CD4-positive, alpha-beta T cell treated with Interferon gamma for 1 hour (primary cell): Measurements from ENCODE around the gene OTOS.

Experiments used
- DNase-seq: peaks from one replicate; pipeline ENCODE4 v3.0.0-alpha.2; 2020

OTOS gene

DNA sequence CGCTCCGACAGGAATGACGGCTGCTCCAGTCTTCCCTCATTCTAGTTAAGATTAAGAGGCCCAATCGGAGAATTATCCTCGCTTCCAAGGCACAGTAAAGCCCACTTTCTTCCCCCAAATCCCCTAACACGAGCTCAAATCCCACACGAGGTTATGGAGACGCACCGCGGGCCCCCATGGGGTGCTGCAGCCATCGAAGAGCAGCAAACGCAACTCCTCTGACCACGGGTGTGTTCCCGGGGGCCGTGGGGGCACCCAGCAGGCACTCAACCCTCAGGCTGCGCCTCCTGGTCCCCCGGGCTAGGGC is 4.8 kb downstream of the OTOS start:
- no peak for DNase-seq

DNA sequence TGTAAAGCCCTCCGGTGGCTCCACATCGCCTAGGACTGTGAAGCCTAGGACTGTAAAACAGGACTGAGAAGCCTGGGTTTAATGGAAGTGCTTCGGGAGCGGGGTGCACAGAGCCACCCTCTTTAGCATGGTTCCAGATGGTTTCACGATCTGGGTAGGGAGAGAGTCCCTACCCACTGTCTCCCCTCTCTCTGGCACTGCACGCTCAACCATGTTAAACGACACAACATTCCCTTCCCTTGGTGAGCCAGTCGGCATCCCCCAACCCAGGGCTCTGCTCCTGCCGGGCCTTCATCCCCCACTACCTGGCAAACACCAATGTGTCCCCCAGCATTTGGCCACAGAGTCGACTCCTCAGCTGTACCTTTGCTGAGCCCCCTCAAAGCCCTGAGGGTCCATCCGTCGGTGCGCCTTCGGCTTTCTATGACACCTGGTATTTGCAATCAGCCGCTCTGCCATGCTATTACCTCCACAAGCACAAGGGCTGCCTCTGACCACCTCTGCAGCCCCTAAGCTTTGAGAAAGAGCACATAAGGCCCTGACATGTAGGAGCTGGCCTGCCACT is 5.4 kb downstream of the OTOS start:
- DNase-seq = no peak

DNA sequence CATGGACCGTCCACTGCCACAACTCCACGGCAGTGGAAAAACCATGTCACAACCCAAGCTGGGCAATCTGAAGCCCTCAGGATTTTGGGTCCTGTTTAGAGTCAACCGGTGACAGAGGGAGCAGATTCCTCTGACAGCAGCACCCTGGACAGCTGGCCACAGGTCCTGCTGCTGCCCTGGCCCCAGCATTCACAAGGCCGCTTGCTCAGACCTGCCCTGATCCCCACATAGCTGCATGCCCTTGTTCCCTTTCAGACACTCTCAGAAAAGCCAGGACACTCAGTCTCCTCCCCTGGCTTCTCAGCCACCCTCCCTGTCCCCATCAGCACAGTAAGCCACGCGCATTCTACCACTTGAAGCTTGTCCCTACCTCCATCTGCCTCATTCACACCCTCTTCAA is 6.0 kb downstream of the OTOS start:
- no peak for DNase-seq

- no peak for DNase-seq
These were observed 7.1 kb downstream of the OTOS start for GRCh38 chr2:240133401-240133800.

- no peak for DNase-seq
These were observed 7.8 kb downstream of the OTOS start for GRCh38 chr2:240132651-240132980.

DNA sequence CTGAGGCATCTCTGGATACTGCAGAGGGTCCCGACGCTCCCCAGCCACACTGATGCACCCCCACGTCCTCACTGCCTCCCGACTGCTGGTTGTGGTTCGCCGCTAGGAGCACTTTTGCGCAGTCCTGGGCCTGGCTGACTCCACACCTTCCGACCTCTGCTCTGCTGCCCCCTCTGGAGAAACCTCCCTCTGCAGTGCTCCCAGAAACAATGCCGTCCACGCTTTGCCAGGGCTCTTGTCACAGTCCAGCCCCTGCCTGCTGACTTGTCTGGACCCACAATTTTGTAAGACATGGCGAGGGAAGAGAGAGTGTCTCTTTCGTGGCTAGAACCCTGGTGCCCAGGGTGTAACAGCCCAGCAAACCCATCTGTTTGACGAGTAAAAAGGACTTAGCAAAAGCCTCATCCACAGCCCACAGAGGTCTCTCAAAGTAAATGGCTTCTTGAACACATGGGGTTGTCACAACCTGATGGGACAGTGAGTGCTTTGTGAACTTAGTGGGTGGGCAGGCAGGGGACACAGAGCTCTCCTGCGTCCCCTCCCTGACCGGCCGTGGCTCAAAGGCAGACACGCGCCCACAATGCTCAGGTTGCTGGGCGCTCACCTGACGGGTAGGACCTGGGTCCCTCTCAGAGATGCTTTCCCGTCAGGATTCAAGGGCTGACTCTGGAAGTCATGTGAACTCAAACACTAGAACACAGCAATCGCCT is 8.4 kb downstream of the OTOS start:
- DNase-seq = no peak

DNA sequence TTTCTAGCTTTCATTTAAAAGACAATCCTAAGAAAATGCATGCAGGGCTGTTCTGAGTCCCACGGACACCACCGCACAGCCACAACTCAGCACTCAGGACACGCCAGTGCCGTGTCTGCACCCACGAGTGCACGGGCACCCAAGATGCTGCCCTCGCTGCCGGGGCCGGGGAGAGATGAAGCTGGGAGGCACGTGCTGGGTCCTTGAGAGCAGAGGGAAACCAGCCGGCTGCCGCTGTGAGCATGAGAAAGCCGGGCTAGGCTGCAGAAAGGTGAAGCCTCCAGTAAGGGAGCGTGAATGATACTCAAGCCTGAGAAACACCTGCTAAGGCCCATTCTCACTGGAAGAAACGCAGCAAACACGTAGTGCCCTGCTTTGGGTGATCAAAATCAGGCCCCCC is 9.2 kb downstream of the OTOS start:
- no peak for DNase-seq

DNA sequence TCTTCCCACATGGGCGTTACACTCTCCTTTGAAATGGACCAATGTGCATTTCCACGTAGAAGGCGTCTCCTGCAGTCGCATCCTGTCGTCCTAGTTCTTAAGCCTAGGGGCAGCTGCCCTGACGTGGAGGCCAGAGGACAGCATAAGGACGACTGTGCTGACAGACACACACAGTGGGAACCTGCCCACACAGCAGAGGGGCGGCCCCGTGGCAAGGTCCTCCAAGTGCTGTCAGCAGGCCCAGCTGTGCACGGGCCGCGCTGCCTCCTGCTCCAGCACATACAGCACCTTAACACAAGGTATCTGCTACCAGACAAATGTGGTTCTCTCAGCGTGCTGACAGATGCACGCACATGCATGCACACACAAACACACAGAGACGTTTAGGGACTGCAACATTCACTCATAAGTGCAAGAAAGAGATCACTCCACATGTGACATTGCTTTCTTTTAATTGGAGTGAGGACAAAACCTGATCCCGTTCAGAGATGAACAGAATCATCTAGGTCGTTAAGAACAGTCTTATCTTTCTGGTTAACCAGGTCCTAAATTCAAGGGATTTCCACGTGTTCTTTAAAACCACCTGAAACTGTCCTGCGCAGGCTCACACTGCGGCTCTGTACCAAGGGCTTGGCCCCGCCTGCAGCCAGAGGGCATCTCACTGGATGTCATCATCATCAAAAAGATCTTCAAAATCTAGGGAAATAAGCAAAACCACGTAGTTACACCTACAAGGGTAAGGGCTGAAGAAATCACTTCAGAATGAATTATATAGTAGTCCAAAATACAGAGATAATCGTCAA is 9.9 kb downstream of the OTOS start:
- DNase-seq = no peak

GRCh38 chr2:240129731-240130392 is 10.6 kb downstream of the OTOS start:
- no peak for DNase-seq

DNA sequence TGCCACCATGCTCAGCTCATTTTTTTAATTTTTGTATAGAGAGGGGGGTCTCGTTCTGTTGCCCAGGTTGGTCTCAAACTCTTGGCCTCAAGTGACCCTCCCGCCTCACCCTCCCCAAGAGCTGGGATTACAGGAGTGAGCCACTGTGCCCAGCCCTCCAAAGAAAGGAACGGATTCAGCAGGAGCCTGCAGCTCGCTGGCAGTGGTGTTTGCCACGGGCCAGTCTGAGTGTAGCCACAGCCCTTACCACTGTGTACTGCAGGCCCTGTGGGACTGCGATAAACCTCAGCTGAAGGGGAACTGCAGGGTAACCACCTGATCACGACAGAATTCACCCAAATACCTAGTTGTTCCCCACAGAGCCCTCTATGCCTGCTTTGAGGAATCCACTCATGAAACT is 11.1 kb downstream of the OTOS start:
- no peak for DNase-seq

GRCh38 chr2:240128608-240129145 is 11.8 kb downstream of the OTOS start:
- DNase-seq = no peak

GRCh38 chr2:240127911-240128607 is 12.4 kb downstream of the OTOS start:
- DNase-seq = no peak

DNA sequence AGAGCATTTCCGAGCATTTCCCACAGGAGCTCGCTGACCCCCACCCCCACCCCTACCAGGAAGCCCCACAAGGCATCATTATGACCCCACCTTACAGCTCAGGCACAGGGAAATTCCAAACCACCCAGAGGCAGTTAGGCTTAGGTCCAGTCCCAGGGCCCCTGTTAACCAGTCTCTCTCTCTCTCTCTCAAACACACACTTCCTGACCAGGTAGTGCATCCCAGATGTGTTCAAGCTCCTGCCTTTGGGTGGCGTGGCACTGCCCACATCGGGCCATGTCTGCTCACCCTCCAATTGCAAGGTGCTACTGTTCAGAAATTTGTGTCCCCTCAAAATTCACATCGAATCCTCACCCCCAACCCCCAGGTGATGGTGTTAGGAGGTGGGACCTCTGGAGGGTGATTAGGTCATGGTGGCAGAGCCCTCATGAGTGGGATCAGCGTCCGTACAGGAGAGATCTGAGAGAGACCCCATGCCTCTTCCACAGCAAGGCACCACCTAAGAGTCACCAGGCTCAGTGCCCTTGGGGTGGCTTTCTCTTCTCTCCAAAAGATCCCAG is 13.2 kb downstream of the OTOS start:
- DNase-seq = no peak

- DNase-seq = no peak
These were observed 13.7 kb downstream of the OTOS start for GRCh38 chr2:240126731-240127130.

DNA sequence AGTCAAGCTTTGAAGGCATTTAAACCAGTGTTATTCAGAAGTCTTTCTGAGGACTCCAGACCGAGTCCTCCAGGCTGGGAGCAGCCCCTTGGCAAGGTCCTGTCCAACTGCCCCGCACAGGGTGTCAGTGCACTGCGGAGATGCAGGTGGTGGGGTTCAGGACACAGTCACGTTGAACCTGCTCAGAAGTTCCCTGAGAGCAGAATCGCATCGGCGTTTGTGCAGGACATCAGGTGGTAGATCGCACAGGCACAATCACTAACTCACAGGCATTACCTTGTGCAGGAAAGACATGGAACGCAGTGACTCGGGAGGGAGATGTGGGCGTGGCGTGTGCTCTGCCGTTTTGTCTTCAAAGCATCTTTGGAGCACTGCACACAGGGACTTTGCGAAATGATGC is 14.7 kb downstream of the OTOS start:
- no peak for DNase-seq

DNA sequence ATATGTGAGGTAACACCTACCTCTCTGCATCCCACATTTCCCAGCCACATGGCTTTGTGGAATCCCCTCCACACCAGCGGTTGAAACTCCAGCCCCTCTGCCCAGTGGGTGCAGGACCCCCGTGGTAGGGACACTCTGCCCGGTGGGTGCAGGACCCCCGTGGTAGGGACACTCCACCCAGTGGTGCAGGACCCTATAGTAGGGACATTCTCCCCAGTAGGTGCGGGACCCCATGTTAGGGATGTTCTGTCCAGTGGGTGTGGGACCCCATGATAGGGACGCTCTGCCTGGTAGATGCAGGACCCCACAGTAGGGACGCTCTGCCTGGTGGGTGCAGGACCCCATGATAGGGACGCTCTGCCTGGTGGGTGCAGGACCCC is 15.8 kb downstream of the OTOS start:
- no peak for DNase-seq

DNA sequence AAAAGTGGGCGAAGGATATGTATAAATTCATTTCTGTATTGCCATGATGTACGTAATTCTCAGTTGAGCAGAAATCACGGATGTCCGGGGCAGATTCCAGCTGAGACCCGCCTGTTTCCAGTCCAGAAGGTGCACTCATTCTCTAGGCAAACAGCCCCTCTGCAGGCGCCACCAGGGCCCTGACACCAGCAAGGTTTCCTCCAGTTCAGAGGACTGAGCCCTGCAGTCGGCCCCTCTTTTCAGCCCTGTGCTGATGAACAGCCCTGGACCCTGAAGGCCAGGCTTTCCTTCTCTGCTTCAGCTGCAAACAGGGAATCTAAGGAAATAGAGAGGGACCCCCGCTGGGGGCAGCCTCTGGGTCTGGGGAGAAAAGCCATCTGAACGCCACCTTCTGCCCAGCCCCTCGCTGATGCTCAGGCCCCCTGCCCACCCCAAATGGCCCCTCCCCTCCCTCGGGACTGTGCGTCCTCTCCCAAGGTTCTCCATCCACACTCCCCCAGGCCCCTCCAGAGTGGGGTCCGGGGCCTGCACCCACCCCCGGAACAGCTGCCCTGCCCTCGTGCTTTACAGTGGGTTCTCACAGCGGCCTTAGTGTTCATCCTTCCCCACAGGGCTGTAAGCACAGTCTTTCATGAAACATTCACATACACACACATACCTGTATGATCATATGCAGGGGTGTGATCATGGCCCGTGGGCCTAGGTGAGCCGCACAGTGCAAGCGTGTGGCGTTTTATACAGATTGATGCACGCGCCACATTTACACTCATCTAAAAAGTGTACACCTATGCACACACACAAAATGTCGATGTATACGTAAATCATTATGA is 16.4 kb downstream of the OTOS start:
- no peak for DNase-seq

- DNase-seq = no peak
These were observed 18.8 kb downstream of the OTOS start for GRCh38 chr2:240121675-240122074.

- DNase-seq = no peak
These were observed 19.3 kb downstream of the OTOS start for GRCh38 chr2:240121190-240121589.

DNA sequence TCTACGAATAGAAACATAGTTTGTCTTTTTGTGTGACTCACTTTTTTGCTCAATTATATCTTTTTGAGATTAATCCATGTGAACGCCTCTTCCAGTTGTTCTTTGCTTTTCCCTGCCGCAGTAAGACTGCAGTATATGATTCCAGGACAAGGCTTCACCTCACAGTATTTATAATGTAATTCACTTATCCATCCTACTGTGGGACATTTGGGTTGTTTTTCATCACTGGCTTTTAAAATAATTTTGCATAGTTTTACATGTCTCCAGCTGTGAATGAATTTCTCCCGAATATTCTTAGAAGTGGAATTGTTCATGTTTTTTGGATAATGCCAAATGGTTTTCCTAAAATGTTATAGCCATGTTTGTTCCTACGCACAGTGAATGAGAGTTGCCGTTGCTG is 26.2 kb downstream of the OTOS start:
- no peak for DNase-seq

DNA sequence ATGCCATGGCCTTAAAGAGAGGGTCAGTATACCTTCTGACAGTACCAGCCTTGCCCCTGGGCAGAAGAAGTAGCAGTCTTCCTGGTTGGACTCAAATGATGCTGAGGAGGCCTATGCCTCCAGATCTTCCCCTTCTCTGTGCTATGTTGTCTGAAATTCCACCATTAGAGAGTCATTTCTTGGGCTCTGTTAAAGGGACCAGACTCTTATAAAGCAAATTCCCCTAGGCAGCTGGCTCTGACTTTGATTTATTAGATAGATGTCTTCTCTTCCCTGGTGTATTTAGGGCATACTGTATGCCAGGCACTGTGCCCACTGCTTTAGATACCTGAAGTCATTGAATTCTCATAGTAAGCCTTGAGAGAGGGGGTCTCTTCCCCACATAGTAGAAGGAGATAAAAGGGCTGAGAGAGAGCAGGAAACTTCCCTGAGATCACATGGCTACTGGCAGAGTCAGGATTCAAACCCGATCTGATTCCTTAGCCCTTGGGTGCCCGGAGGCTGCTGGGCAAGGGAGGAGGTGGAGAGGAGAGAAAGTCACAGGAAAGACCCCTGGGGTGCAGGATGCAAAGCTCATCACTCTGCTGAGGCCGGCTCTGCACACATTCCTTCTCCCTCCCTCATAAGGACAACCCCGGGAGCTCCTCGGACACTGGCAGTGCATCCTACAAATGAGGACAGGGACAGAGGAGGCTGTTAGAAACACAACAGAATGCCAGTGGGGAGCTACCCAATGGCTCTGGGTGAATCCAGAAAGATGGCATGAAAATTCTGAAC is 27.4 kb downstream of the OTOS start:
- DNase-seq = no peak
